ENCODE measurements around the gene CPZ. TPM values are rescaled to one million over a fixed set of nuclear protein-coding genes. Genes with fewer than 3 reads are reported as not detected.

CPZ gene
- total and polyA plus RNA-seq, 2 of the 4 experiments (the other 2 are of a cell fraction) = 0.90 to 10.3 TPM

DNA sequence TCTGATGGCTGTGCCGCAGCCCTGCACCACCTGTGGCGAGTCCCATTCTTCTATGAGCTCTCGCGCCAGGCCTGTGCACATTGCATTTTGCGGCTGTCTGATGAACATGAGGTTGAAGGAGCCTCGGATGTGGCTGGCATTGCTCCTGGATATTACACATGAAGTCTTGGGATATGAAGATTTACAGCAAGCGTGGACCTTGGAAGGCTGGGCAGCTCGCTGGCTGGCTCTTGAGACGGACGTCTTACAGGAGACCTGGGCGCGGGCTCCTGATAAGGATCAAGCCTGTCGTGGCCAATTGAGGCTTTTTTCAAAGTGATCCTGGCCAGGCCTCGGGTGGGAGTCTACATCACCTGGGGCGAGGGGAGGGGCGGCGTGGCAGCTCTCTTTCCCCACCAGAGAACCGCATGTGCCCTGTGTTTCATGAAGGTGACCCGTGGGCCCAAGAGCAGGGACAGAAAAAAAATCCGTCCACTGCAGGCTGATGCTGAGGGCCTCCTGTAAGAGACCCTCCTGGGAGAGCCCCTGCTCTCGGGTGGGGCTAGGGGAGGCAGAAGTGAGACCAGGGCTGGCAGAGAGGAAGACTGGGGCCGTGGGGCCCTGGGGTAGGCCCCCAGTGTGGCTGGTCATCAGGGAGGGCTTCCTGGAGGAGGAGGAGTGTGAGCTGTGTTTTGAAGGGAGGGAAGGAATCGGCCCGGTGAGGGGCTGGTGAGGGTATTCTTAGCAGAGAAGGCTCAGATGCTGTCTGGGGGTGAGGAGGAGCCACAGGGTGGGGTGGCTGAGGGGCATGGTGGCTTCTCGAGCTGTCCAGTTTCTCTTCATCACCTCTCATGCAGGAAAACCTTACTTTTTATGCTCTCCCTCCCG, 23.6 kb downstream of the CPZ start:
- Histone ChIP-seq H3K18ac (ENCODE audit: low read depth, low read length) (no peak overlapping the region), H3K4me1 (ENCODE audit: control insufficient read depth, insufficient read depth, low read length) (no peaks in the 10 kb centered on the region), H3K9ac (ENCODE audit: low read depth, low read length) (no peak overlapping the region), H3K23ac (ENCODE audit: low read depth, low read length) (no peak overlapping the region), H2AK5ac (ENCODE audit: low read depth, low read length) (no peak overlapping the region), H4K8ac (ENCODE audit: low read depth in 2 of 2, low read length in 2 of 2) (no peak overlapping the region), H2BK5ac (ENCODE audit: low read depth, low read length, poor library complexity, severe bottlenecking) (no peak overlapping the region), H3K56ac (ENCODE audit: extremely low read depth, insufficient read depth, low read length) (no peak overlapping the region), H3K4ac (ENCODE audit: low read depth, low read length) (no peak overlapping the region), H3K9me1 (ENCODE audit: insufficient read depth, low read length) (no peaks in the 10 kb centered on the region), H4K5ac (ENCODE audit: low read depth, low read length) (no peak overlapping the region), H3K4me2 (ENCODE audit: low read depth, low read length) (no peak overlapping the region), H2AFZ (replicated peaks; ENCODE audit: low read length, poor library complexity) (no peak overlapping the region), H3K27me3 (ENCODE audit: control insufficient read depth, insufficient read depth, low read length) (no peaks in the 10 kb centered on the region; the same call in 1 of the 2 replicates), H4K20me1 (ENCODE audit: insufficient read depth, low read length) (no peaks in the 10 kb centered on the region), H2BK15ac (ENCODE audit: low read depth, low read length) (no peak overlapping the region), H4K91ac (ENCODE audit: insufficient read depth, low read depth, low read length) (no peak overlapping the region), H2AK9ac (replicated peaks; ENCODE audit: low read depth, low read length, poor library complexity) (no peak overlapping the region), H3K79me1 (ENCODE audit: low read depth in 1 of 2, low read length in 2 of 2) (no peaks in the 10 kb centered on the region), H3K36me3 (ENCODE audit: control insufficient read depth, insufficient read depth, low read length) (peaks cover 49% of the 10 kb centered on the region; the same call in 1 of the 2 replicates), H2BK120ac (ENCODE audit: low read depth, low read length) (no peak overlapping the region), H3K4me3 (ENCODE audit: insufficient read depth, low read depth, low read length) (no peak overlapping the region), H2BK20ac (ENCODE audit: low read depth, low read length) (no peak overlapping the region), H3K14ac (replicated peaks; ENCODE audit: low read depth, low read length) (no peak overlapping the region), H3K9me3 (ENCODE audit: control insufficient read depth, insufficient read depth, low read length) (no peaks in the 10 kb centered on the region), H3K27ac (ENCODE audit: insufficient read depth, low read length) (no peak overlapping the region)
- ATAC-seq (ENCODE audit: low read depth) = no peak
- in situ Hi-C loops (cut with MboI; ENCODE audit: low sequenced_read_pairs) (loop anchor here (25.0 kb wide), 1 partner anchor 404 kb away; no protein-coding TSS in a partner anchor), intact Hi-C loops (cut with micrococcal nuclease) (no loop called here), dilution Hi-C loops (cut with HindIII; ENCODE audit: low sequenced_read_pairs, unreplicated experiment) (no loop called here)
- ChIA-PET CTCF (no interaction called here), POLR2A (ENCODE audit: unreplicated experiment) (no interaction called here)
- DNase-seq = no peak
- no TSS peak for BruUV-seq (replicated peaks)
- WGBS, 2 experiments (ENCODE audit: extremely low coverage in 2 of 2, insufficient read length in 1 of 2) = 79% methylated on average over 8 of the region's 26 CpGs; no CpG with 5 or more reads in 1 of the 2 experiments
- TF ChIP-seq RCOR1 (IDR thresholded peaks at IDR 0.05; ENCODE audit: insufficient replicate concordance, low read length) (no peak), SMC3 (IDR thresholded peaks at IDR 0.05; ENCODE audit: low read depth, low read length) (no peak), NFE2L2 (IDR thresholded peaks at IDR 0.05; ENCODE audit: low read depth, low read length) (no peak), POLR2A (IDR thresholded peaks at IDR 0.05; ENCODE audit: low read depth, low read length) (no peak), CHD1 (IDR thresholded peaks at IDR 0.05; ENCODE audit: low read depth, low read length) (no peak), MXI1 (IDR thresholded peaks at IDR 0.05; ENCODE audit: borderline replicate concordance, low read depth, low read length) (no peak), BHLHE40 (IDR thresholded peaks at IDR 0.05; ENCODE audit: low read depth, low read length) (no peak), MAFK (IDR thresholded peaks at IDR 0.05; ENCODE audit: low read depth, low read length) (no peak), FOS (IDR thresholded peaks at IDR 0.05; ENCODE audit: low read depth, low read length) (no peak)
- TF ChIP-seq, protein P1, sequence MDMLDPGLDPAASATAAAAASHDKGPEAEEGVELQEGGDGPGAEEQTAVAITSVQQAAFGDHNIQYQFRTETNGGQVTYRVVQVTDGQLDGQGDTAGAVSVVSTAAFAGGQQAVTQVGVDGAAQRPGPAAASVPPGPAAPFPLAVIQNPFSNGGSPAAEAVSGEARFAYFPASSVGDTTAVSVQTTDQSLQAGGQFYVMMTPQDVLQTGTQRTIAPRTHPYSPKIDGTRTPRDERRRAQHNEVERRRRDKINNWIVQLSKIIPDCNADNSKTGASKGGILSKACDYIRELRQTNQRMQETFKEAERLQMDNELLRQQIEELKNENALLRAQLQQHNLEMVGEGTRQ (IDR thresholded peaks at IDR 0.05; ENCODE audit: low read depth, low read length) = no peak
- TF ChIP-seq, protein P2, sequence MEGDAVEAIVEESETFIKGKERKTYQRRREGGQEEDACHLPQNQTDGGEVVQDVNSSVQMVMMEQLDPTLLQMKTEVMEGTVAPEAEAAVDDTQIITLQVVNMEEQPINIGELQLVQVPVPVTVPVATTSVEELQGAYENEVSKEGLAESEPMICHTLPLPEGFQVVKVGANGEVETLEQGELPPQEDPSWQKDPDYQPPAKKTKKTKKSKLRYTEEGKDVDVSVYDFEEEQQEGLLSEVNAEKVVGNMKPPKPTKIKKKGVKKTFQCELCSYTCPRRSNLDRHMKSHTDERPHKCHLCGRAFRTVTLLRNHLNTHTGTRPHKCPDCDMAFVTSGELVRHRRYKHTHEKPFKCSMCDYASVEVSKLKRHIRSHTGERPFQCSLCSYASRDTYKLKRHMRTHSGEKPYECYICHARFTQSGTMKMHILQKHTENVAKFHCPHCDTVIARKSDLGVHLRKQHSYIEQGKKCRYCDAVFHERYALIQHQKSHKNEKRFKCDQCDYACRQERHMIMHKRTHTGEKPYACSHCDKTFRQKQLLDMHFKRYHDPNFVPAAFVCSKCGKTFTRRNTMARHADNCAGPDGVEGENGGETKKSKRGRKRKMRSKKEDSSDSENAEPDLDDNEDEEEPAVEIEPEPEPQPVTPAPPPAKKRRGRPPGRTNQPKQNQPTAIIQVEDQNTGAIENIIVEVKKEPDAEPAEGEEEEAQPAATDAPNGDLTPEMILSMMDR (conservative IDR thresholded peaks at IDR 0.05; ENCODE audit: low read depth, low read length) = no peak
- TF ChIP-seq, protein P3, sequence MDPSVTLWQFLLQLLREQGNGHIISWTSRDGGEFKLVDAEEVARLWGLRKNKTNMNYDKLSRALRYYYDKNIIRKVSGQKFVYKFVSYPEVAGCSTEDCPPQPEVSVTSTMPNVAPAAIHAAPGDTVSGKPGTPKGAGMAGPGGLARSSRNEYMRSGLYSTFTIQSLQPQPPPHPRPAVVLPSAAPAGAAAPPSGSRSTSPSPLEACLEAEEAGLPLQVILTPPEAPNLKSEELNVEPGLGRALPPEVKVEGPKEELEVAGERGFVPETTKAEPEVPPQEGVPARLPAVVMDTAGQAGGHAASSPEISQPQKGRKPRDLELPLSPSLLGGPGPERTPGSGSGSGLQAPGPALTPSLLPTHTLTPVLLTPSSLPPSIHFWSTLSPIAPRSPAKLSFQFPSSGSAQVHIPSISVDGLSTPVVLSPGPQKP (IDR thresholded peaks at IDR 0.05; ENCODE audit: borderline replicate concordance, low read depth, low read length) = no peak
